SK-N-SH (cell line): ENCODE results near the gene ZNF561.

Experiments used
- CTCF ChIP-seq: fragments of 200-600 bp; sonication (generic); IDR thresholded peaks from 2 replicates; pipeline ENCODE4 v1.6.1; 2017; ENCODE audit warnings: antibody characterized with exemption, mild to moderate bottlenecking, moderate library complexity
- GABPA ChIP-seq: IDR thresholded peaks from 2 replicates; pipeline ENCODE4 v1.4.0; 2012; ENCODE audit warnings: low read depth, mild to moderate bottlenecking
- NFIC ChIP-seq: IDR thresholded peaks from 2 replicates; pipeline ENCODE4 v1.4.0; 2012; ENCODE audit warnings: borderline replicate concordance
- POLR2AphosphoS5 ChIP-seq: IDR thresholded peaks from 2 replicates; pipeline ENCODE4 v1.6.1; 2012; ENCODE audit warnings: low read depth, low read length
- REST ChIP-seq: IDR thresholded peaks from 2 replicates; pipeline ENCODE4 v1.6.1; 2012; ENCODE audit warnings: mild to moderate bottlenecking, low read depth, low read length, moderate library complexity
- SIN3A ChIP-seq: IDR thresholded peaks from 2 replicates; pipeline ENCODE4 v1.6.1; 2012; ENCODE audit warnings: low read depth, mild to moderate bottlenecking, low read length, moderate library complexity, borderline replicate concordance
- ZBTB33 ChIP-seq: IDR thresholded peaks from 2 replicates; pipeline ENCODE4 v1.4.0; 2012; ENCODE audit warnings: low read depth, borderline replicate concordance

GRCh38 chr19:9584073-9584833, 36.8 kb downstream of the ZNF561 start, which contains the start of gene ZNF121:
- peak; percentile 87 for TF ChIP-seq GABPA
- no peak for TF ChIP-seq CTCF
- TF ChIP-seq REST: peak; percentile 43; the same call in 1 of the 2 replicates
- no peak for TF ChIP-seq ZBTB33
- no peak for TF ChIP-seq NFIC
- peak; percentile 63; the same call in 1 of the 2 replicates for TF ChIP-seq SIN3A
- TF ChIP-seq POLR2AphosphoS5: peak; percentile 97
